ENCODE measurements around the gene CTSE.

DNA sequence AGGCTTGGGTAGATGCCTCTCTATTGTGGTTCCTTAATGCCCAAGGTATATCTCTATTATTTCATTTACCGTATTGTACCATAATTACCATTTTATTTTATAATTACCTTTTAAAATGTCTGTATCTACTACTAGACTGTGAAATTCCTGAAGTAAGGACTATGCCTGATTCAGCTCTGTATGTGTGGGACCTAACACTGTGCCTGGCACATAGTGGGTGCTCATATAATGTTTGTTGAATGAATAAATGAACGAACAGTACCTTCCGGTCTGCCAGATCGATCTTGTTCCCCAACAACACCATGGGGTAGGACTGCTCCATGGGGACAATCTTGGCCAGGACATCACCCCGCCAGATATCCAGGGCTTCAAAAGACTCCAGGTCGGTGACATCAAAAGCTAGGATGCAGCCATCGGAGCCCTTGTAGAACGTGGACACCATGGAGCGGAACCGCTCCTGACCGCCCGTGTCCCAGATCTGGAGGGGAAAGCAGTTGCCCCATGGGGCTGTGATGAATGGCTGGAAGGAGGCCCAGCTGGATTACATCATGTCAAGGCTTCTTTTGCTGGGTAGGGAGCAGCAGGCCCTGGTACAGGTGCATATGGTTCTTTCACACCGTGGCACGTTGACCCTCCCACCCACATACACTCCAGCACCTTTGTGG is 31.3 kb downstream of the CTSE start:
- TF ChIP-seq CTCF (IDR thresholded peaks at IDR 0.05) (no peak), EP300 (IDR thresholded peaks at IDR 0.05) (no peak)

All from stomach (tissue), 4 donors.